GM12878 (cell line): Measurements from ENCODE around the gene SPRING1.

Experiments
- ASH2L ChIP-seq: fragments of 300-600, 200-600 bp; sonication (generic); IDR thresholded peaks from 2 replicates; pipeline ENCODE4 v1.6.1; 2017; ENCODE audit warnings: low read depth, mild to moderate bottlenecking, borderline replicate concordance
- SP1 ChIP-seq: IDR thresholded peaks from one replicate; pipeline ENCODE4 v1.6.1; 2011; ENCODE audit warnings: low read depth, low read length
- ZNF274 ChIP-seq: IDR thresholded peaks from one replicate; pipeline ENCODE4 v1.8.0; 2011; ENCODE audit not compliant: insufficient read length, insufficient read depth
- ZNF384 ChIP-seq: IDR thresholded peaks from 2 replicates; pipeline ENCODE4 v1.6.1; 2012; ENCODE audit warnings: low read depth, mild to moderate bottlenecking, low read length, improper control_type of control experiment, borderline replicate concordance

DNA sequence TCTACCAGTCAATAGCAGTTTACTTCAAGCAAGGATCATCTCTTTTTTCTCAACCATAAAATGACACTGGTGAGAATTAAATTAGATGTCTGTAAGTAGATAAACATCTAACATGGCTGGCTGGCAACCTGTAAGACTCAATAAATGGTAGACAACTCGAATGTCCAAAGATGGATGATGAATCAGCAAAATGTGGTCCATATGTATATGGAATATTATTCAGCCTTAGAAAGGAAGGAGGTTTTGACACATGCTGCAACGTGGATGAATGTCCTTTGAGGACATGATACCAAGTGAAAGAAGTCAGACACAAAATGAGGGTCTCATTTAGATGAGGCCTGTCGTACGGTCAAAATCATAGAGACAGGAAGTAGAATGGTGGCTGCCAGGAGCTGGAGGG lies 46.2 kb downstream of the SPRING1 start:
- no peak for TF ChIP-seq SP1
- TF ChIP-seq ZNF274: no peak
- TF ChIP-seq ASH2L: no peak
- TF ChIP-seq ZNF384: no peak
